Mammary epithelial cell (primary cell): ENCODE results near the gene NACC2.
A peak's percentile ranks its signal among the peaks of the same experiment; 100 is the strongest.

Experiments
- CTCF ChIP-seq, 2 donors: IDR thresholded peaks in 1 of 2; conservative IDR thresholded peaks in 1 of 2; 2 replicates each; pipeline ENCODE4 v1.5.1; 2011 to 2012; ENCODE audit warnings: inconsistent platforms in 2 of 2, low read length in 2 of 2, mild to moderate bottlenecking in 2 of 2, control low read depth in 1 of 2, low read depth in 1 of 2; ENCODE audit not compliant: insufficient read depth in 1 of 2; ENCODE audit errors: extremely low read depth in 1 of 2
- EZH2 ChIP-seq: IDR thresholded peaks from 2 replicates; pipeline ENCODE4 v1.6.1; 2012; ENCODE audit warnings: low read length, inconsistent platforms, borderline replicate concordance

- TF ChIP-seq CTCF (conservative IDR thresholded peaks at IDR 0.05 in 1 of 2, IDR thresholded peaks at IDR 0.05 in 1 of 2; ENCODE audit: extremely low read depth in 1 of 2, insufficient read depth in 1 of 2, low read depth in 1 of 2, low read length in 2 of 2): peak; percentile 85 to 98
- no peak for TF ChIP-seq EZH2
Observed at GRCh38 chr9:136122425-136123383, 27.6 kb upstream of the NACC2 start.
